Activated T-cell treated with anti-CD3 and anti-CD28 coated beads, Interleukin-2, amount 50 U/mL, for 24 hours (primary cell): ENCODE measurements around the gene OPN5.
"Not testable (repeated sequence)": the region's sequence is repeated elsewhere in the genome, so short reads cannot be mapped to it uniquely, and the experiment has no call there.

Experiments
- DNase-seq: peaks from one replicate; pipeline ENCODE4 v3.0.0-alpha.2; 2020
- H3K27ac Mint-ChIP-seq: 2 replicates; pipeline ENCODE4 v1.8.0; 2020; ENCODE audit warnings: mild to moderate bottlenecking, mixed read lengths
- H3K27me3 Mint-ChIP-seq: 2 replicates; pipeline ENCODE4 v1.8.0; 2020; ENCODE audit warnings: mixed read lengths
- H3K36me3 Mint-ChIP-seq: 2 replicates; pipeline ENCODE4 v1.8.0; 2020; ENCODE audit warnings: low read depth, mixed read lengths
- H3K4me1 Mint-ChIP-seq: 2 replicates; pipeline ENCODE4 v1.8.0; 2020; ENCODE audit warnings: low read depth, mixed read lengths
- H3K4me3 Mint-ChIP-seq: 2 replicates; pipeline ENCODE4 v1.8.0; 2020; ENCODE audit warnings: mild to moderate bottlenecking, moderate library complexity, mixed read lengths
- H3K9me3 Mint-ChIP-seq: 2 replicates; pipeline ENCODE4 v1.8.0; 2020; ENCODE audit warnings: mixed read lengths

Gene OPN5, protein sequence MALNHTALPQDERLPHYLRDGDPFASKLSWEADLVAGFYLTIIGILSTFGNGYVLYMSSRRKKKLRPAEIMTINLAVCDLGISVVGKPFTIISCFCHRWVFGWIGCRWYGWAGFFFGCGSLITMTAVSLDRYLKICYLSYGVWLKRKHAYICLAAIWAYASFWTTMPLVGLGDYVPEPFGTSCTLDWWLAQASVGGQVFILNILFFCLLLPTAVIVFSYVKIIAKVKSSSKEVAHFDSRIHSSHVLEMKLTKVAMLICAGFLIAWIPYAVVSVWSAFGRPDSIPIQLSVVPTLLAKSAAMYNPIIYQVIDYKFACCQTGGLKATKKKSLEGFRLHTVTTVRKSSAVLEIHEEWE

DNA sequence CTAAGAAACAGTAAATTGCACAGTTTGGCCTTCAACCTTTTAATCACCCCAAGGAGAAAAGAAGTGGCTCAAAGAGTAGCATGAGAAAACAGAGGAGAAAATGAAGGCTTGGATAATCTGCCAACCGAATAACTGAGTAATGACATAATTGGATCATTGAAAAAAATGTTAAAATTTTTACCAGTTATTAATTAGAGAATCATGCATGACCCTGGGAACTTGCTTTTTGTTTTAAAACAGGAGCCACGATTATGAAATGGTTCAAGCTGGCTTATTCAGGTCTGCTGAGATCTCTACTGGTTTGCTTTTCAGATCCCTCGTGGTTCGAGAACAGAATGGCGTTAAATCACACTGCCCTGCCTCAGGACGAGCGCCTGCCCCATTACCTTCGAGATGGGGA lies at the start of gene OPN5:
Gene OPN5, plus strand, starts transcription at position 301 of the 400 bp plus-strand sequence. Its CDS starts 35 bp downstream, at position 336.
- H3K4me3 Mint-ChIP-seq: no peak within 1 kb of the TSS
- no peaks in the 10 kb centered on the region for H3K9me3 Mint-ChIP-seq
- H3K4me1 Mint-ChIP-seq: peaks cover 8% of the 10 kb centered on the region
- H3K27me3 Mint-ChIP-seq: peaks cover 13% of the 10 kb centered on the region
- H3K27ac Mint-ChIP-seq: no peak within 1 kb of the TSS
- DNase-seq: no peak
- no peaks in the 10 kb centered on the region for H3K36me3 Mint-ChIP-seq

- no peak overlapping the region for H3K4me3 Mint-ChIP-seq
- no peak overlapping the region for H3K27ac Mint-ChIP-seq
- no peaks in the 10 kb centered on the region for H3K9me3 Mint-ChIP-seq
- DNase-seq: no peak
- H3K4me1 Mint-ChIP-seq: peaks cover 6% of the 10 kb centered on the region
- peaks cover 3% of the 10 kb centered on the region for H3K27me3 Mint-ChIP-seq
- no peaks in the 10 kb centered on the region for H3K36me3 Mint-ChIP-seq
Measured at GRCh38 chr6:47733879-47734558, 47.8 kb upstream of the OPN5 start.

GRCh38 chr6:47734831-47735481 lies 46.9 kb upstream of the OPN5 start:
- no peaks in the 10 kb centered on the region for H3K4me1 Mint-ChIP-seq
- DNase-seq: no peak
- H3K27me3 Mint-ChIP-seq: peaks cover 3% of the 10 kb centered on the region
- H3K9me3 Mint-ChIP-seq: no peaks in the 10 kb centered on the region
- H3K4me3 Mint-ChIP-seq: no peak overlapping the region
- H3K36me3 Mint-ChIP-seq: no peaks in the 10 kb centered on the region
- no peak overlapping the region for H3K27ac Mint-ChIP-seq

DNA sequence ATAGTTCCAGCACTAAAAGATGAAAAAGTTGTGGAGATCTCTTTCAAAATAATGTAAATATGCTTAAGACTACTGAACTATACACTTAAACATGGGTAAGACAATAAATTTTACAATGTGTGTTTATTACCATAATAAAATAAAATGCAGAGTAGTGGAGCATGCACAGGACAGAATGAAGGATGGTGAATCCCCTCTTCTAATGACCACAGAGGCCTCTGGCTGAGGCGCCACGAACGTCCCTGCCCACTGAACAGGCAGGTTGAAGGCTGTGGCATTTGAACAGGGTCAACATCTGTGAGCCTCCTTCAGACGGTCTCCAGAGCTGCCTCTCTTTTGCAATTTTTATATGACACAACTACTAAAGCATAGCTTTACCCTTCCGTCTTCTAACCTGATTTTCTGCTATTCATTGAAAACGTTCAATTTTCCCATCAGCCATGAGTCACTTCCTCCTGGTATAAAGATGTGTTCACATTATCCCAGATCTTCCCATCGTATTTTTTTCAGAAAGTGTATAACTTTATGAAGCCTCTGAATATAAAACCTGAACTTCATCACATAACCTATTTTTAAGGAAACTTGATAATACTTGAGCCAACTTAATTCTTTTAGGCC lies 45.6 kb upstream of the OPN5 start:
- H3K27me3 Mint-ChIP-seq: peaks cover 3% of the 10 kb centered on the region
- H3K4me1 Mint-ChIP-seq: no peaks in the 10 kb centered on the region
- DNase-seq: no peak
- no peaks in the 10 kb centered on the region for H3K36me3 Mint-ChIP-seq
- H3K4me3 Mint-ChIP-seq: no peak overlapping the region
- no peak overlapping the region for H3K27ac Mint-ChIP-seq
- H3K9me3 Mint-ChIP-seq: no peaks in the 10 kb centered on the region

GRCh38 chr6:47737406-47737805 lies 44.4 kb upstream of the OPN5 start:
- Mint-ChIP-seq H3K9me3 (no peaks in the 10 kb centered on the region), H3K4me1 (peaks cover 9% of the 10 kb centered on the region), H3K36me3 (no peaks in the 10 kb centered on the region), H3K27me3 (peaks cover 3% of the 10 kb centered on the region), H3K27ac (no peak overlapping the region), H3K4me3 (no peak overlapping the region)
- DNase-seq: no peak

DNA sequence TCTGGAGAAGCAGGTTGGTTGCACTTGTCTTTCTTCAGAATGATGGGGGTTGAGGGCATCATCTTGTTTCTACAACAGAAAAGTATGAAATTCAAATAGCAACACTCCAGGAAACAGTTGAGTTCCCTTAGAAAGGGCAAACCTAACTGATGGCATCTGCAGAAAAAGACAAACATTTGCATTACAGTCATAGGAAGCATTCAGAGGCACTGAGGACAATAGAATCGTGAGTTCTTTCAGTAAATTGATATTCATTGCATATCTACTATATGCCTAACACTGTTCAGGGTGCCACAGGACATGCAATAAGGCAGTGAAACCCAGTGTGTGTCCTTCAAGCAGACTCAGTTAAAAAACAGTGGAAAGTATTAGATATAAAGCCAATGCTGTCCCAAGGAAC lies 41.1 kb upstream of the OPN5 start:
- peaks cover 3% of the 10 kb centered on the region for H3K27me3 Mint-ChIP-seq
- no peak overlapping the region for H3K4me3 Mint-ChIP-seq
- no peak for DNase-seq
- H3K27ac Mint-ChIP-seq: no peak overlapping the region
- H3K4me1 Mint-ChIP-seq: peaks cover 10% of the 10 kb centered on the region
- H3K9me3 Mint-ChIP-seq: no peaks in the 10 kb centered on the region
- no peaks in the 10 kb centered on the region for H3K36me3 Mint-ChIP-seq

GRCh38 chr6:47741807-47742206 lies 40.0 kb upstream of the OPN5 start:
- H3K4me1 Mint-ChIP-seq: peaks cover 10% of the 10 kb centered on the region
- no peaks in the 10 kb centered on the region for H3K9me3 Mint-ChIP-seq
- H3K27me3 Mint-ChIP-seq: peaks cover 3% of the 10 kb centered on the region
- H3K36me3 Mint-ChIP-seq: no peaks in the 10 kb centered on the region
- no peak for DNase-seq
- H3K27ac Mint-ChIP-seq: peak overlapping the region; percentile 65
- H3K4me3 Mint-ChIP-seq: no peak overlapping the region

GRCh38 chr6:47743744-47744143 lies 38.1 kb upstream of the OPN5 start:
- H3K4me1 Mint-ChIP-seq: peaks cover 10% of the 10 kb centered on the region
- no peaks in the 10 kb centered on the region for H3K36me3 Mint-ChIP-seq
- no peaks in the 10 kb centered on the region for H3K9me3 Mint-ChIP-seq
- no peak overlapping the region for H3K4me3 Mint-ChIP-seq
- no peak overlapping the region for H3K27ac Mint-ChIP-seq
- DNase-seq: no peak
- H3K27me3 Mint-ChIP-seq: peaks cover 3% of the 10 kb centered on the region

DNA sequence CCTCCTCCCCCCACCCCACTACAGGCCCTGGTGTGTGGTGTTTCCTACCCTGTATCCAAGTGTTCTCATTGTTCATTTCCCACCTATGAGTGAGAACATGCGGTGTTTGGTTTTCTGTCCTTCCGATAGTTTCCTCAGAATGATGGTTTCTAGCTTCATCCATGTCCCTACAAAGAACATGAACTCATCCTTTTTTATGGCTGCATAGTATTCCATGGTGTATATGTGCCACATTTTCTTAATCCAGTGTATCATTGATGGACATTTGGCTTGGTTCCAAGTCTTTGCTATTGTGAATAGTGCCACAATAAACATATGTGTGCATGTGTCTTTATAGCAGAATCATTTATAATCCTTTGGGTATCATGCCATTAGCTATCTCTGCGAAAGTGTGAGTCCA lies 36.6 kb upstream of the OPN5 start:
- not testable (repeated sequence) for H3K27me3 Mint-ChIP-seq, H3K27ac Mint-ChIP-seq, DNase-seq, H3K36me3 Mint-ChIP-seq, H3K4me3 Mint-ChIP-seq, H3K9me3 Mint-ChIP-seq
- H3K4me1 Mint-ChIP-seq: peaks cover 16% of the 10 kb centered on the region

DNA sequence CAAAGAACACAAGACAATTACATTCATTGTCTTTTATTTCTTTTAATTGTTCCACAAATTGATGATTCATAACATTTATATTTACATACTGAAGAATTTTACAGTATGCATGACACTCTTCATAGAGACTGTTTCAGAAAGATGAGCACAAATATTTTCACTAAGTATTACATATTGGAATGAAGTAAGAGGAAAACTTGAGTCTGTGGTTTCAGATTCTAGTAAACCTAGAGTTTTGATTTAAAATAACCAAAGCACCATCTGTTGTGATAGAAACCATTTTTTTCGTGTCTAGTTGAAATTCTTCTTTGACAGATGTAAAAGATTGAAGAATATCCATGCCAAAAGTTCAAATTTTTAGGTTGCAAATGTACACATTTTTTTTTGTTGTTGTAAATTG lies 32.1 kb upstream of the OPN5 start:
- peaks cover 6% of the 10 kb centered on the region for H3K4me1 Mint-ChIP-seq
- no peak for DNase-seq

GRCh38 chr6:47752801-47753200 lies 29.0 kb upstream of the OPN5 start:
- peaks cover 6% of the 10 kb centered on the region for H3K4me1 Mint-ChIP-seq
- H3K27ac Mint-ChIP-seq: no peak overlapping the region
- H3K27me3 Mint-ChIP-seq: peaks cover 21% of the 10 kb centered on the region
- DNase-seq: no peak
- H3K4me3 Mint-ChIP-seq: no peak overlapping the region
- H3K9me3 Mint-ChIP-seq: no peaks in the 10 kb centered on the region
- H3K36me3 Mint-ChIP-seq: no peaks in the 10 kb centered on the region

More for the DNA sequence above, 32.1 kb upstream of the OPN5 start:
- Mint-ChIP-seq H3K9me3 (no peaks in the 10 kb centered on the region), H3K4me3 (no peak overlapping the region), H3K27ac (no peak overlapping the region), H3K27me3 (peaks cover 10% of the 10 kb centered on the region), H3K36me3 (no peaks in the 10 kb centered on the region)

- Mint-ChIP-seq H3K36me3 (no peaks in the 10 kb centered on the region), H3K9me3 (no peaks in the 10 kb centered on the region), H3K27ac (no peak overlapping the region), H3K4me1 (no peaks in the 10 kb centered on the region), H3K4me3 (no peak overlapping the region), H3K27me3 (peaks cover 24% of the 10 kb centered on the region)
- no peak for DNase-seq
Measured at GRCh38 chr6:47759364-47759763, 22.5 kb upstream of the OPN5 start.

GRCh38 chr6:47762502-47762901 lies 19.3 kb upstream of the OPN5 start:
- Mint-ChIP-seq H3K36me3 (no peaks in the 10 kb centered on the region), H3K9me3 (peaks cover 5% of the 10 kb centered on the region), H3K27me3 (peaks cover 26% of the 10 kb centered on the region), H3K4me3 (no peak overlapping the region), H3K27ac (no peak overlapping the region), H3K4me1 (no peaks in the 10 kb centered on the region)
- no peak for DNase-seq

GRCh38 chr6:47766445-47766844 lies 15.4 kb upstream of the OPN5 start:
- H3K4me3 Mint-ChIP-seq: no peak overlapping the region
- peaks cover 22% of the 10 kb centered on the region for H3K27me3 Mint-ChIP-seq
- H3K4me1 Mint-ChIP-seq: no peaks in the 10 kb centered on the region
- H3K27ac Mint-ChIP-seq: no peak overlapping the region
- peaks cover 5% of the 10 kb centered on the region for H3K9me3 Mint-ChIP-seq
- no peaks in the 10 kb centered on the region for H3K36me3 Mint-ChIP-seq
- no peak for DNase-seq
